CD4-positive, alpha-beta T cell treated with Interleukin-2 at 100 ng/mL for 4 hours (primary cell): ENCODE data around the gene NSG2.
"Not testable (repeated sequence)": the region's sequence is repeated elsewhere in the genome, so short reads cannot be mapped to it uniquely, and the experiment has no call there.

ENCODE experiments used
- DNase-seq: peaks from one replicate; pipeline ENCODE4 v3.0.0-alpha.2; 2020; ENCODE audit warnings: low spot score

NSG2 gene

DNA sequence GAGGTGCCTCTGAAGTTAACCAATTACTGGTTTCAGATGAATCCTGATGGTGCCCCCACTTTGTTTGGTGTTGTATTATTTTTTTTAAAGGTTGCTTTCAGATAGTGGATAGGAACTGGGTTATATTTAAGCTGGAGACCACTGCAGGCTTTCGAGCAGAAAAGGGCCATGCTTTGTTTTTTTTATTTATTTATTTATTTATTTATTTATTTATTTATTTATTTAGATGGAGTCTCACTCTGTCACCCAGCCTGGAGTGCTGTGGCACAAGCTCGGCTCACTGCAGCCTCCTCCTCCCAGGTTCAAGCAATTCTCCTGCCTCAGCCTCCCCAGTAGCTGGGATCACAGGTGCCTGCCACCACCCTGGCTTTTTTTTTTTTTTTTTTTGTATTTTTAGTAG, 57.1 kb downstream of the NSG2 start:
- not testable (repeated sequence) for DNase-seq

DNA sequence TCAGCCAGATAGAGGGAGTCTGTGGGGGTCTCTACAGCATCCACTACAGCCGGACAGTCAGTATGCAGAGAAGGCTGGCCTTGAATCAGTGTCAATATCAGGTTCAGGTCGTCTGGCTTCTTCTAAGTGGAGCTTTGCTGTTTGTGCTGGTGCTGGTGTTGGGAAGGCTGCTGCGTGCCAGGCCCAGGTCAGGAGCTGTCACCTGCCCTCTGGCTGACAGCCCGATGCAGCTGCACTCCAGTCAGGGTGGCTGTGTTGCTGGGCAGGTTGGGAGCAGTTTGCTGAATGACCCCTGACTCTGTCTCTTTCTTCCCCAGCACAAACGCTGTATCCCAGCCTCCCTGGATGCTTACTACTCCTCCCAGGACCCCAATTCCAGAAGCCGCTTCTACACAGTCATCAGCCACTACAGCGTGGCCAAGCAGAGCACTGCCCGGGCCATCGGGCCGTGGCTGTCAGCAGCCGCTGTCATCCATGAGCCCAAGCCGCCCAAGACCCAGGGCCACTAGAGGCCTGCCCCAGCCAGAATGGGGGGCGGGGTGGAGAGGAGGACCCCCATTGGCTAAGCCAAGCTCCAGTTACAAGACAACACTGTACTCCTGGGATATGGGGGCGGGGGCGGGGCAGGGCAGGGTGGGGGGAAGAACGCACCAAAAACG, 61.6 kb downstream of the NSG2 start:
- no peak for DNase-seq

DNA sequence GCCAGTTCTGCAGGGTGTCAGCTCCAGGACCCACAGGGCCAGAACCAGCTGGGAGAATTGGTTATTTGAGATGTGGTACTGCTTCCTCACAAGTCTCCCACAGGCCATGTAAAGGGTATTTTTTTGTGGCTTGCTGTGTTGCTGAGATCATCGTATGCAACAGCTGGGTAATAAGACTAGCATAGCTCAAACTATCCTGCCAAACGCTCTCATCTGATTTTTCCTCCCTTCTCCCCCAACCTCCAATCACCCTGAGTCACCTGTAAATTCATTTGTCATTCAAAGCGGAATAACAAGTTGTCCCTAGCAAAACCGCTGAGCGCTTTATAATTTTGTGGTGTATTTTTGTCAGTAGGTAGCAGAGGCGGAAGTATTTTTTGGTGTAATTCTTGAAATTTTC, 63.2 kb downstream of the NSG2 start:
- DNase-seq: no peak

DNA sequence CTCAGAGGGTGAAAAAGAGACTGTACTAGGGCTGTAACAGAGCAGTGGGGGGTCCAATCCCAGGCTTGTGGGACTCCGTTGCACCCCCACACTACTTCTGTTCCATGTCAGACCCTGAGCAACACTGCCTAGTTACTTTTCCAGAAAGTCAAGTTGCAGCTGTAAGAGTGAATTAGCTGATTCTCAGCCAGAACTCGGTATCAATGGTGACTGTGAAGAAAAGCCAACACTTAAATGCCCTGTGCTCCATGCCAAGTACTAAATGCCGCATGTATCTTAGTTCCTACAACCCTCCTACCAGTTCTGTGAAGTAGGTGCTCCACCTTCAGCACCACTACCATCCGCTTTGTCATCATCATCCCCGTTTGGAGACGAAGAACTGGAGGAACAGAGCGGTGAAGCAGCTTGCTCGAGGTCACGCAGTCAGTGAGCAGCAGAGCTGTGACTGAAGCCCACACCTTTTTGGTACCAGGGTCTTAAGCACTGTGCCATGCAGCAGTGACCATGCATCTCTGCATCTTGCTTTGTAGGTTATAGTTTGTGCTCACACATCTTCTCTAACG, 64.3 kb downstream of the NSG2 start:
- DNase-seq: no peak

DNA sequence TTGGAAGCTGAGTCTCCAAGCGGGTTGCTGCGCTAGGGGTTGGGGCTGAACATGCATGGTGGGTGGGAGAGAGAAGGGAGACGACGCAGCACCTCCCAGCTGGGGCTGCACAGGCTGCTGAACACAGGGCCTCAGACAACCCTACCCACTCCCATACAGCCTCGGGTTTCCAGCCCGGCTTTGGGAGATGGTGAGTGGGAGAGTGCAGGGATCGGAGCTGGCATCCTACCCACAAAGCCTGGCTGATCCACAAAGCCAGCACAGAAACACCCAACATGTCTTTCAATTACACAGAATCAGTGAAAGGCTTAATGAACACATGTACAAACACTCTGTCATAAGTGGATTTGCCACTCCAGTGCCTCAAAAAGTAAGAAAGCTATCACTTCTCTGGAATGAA, 64.8 kb downstream of the NSG2 start:
- no peak for DNase-seq

- DNase-seq: no peak
Observed at GRCh38 chr5:174111287-174111973, 65.9 kb downstream of the NSG2 start.

DNA sequence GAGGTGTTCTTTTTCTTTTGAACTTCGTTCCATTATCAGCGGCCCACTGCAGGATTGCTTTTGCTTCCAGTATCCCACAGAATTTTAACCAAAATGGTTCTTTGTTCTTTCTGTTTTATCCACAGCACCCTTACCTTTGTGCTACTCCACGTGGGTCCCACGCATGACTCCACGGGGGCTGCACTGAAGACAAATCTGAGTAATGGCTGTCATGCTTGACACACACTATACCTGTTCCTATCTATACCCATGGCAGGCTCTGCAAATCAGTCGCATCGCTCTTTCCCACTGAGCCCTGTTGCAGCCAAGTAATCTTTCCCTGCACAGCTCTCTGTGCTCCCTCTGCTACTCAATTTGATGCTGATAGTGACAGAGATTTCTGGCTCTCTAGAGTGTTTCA, 69.7 kb downstream of the NSG2 start:
- no peak for DNase-seq

- no peak for DNase-seq
Observed at GRCh38 chr5:174118823-174119467, 73.4 kb downstream of the NSG2 start.

DNA sequence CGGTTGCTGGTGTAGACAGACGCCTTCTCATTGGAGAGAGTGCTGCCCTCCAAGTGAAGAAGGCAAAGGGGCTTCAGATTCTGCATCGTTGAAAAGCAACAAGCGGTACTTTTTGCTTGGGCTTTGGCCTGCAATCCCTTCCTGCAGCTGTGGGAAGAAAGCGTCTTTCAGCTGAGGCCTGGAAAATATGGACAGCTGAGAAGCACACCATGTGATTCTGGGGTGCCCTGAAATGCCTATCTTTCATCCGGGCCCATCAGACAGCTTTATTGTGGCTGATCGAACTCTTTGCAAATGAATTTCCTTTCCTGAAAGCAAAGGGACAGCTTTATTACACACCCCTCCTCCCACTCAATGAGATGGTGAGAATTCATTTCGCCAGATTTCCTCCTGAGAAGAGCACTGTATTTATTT, 74.0 kb downstream of the NSG2 start:
- DNase-seq: no peak

DNA sequence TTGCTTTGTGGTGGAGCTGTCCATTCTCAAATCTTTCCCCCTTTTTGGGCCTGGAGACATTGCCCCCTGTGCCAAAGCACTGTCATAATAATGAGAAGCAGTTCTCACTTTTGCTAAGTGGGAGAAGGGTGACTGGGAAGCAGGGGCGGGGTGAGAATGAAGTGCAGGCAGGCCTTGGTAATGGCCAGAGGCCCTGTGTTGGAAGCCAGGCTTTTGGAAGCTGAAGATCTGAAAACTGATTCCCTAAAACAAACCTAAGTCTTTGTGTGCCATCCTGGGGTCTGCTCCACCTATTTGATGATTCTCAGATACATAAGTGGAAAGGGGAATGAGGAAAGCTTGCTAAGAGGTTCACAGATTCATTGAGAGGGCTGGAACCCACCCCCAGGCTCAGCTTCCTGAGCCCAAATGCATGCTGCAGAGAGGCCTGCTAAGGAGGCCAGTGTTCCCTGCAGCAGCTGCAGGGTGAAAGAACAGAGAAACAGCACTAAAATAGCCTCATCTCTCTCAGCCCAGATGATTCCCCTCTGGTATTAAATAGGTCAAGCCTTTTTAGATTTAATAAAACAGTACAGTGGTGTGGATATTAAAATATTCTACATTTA, 75.0 kb downstream of the NSG2 start:
- no peak for DNase-seq

DNA sequence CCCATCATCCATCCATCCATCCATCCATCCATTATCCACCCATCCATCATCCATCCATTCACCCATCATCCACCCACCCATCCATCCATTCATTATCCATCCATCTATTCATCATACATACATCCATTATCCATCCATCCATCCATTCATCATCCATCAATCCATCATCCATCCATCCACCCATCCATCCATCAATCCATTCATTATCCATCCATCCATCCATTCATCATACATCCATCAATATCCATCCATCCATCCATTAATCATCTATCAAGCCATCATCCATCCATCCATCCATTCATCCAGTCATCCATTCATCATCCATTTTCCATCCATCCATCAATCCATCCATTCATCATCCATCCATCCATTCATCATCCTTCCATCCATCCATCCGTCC, 89.0 kb downstream of the NSG2 start:
- no peak for DNase-seq

DNA sequence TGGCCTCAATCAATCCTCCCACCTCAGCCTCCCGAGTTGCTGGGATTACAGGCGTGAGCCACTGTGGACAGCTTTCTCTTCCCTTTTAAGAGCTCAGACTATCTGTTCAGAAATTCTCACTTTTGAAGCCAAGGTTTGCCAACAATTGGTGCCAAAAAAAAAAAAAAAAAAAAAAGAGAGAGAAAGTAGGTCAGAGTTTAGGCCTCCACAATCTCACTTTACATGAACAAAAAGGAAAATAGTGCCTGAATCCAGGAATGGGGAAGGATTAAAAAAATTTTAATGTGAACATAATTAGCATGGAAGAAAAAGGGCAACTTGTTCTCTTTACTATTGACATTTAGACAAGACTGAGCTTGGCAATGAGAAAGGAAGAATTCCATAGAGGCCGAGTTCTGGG, 94.1 kb downstream of the NSG2 start:
- DNase-seq: no peak

GRCh38 chr5:174140452-174141020, 95.0 kb downstream of the NSG2 start:
- DNase-seq: no peak

GRCh38 chr5:174141398-174141797, 95.9 kb downstream of the NSG2 start:
- DNase-seq: no peak

GRCh38 chr5:174145091-174145490, 99.6 kb downstream of the NSG2 start:
- DNase-seq: no peak

- no peak for DNase-seq
Observed at GRCh38 chr5:174145821-174146220, 100.3 kb downstream of the NSG2 start.

DNA sequence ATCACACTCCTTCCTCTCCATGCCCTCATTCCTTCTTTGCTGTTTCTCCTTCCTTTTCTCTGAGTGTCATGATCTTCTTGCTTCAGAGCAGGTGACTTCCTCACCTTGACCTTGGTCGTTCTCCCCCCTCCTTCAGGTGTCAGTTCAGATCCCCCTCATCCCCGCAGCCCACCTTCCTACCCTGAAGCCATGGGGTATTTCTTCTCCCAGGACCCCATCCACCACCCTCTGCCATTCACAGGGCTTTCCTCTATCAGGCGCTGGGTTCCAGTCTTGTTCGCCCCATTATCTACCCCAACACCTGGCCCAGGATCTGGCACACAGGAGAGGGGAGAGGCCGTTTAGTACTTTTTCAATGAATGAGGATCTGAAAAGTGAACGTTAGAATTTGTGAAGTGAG, 101.0 kb downstream of the NSG2 start:
- DNase-seq: no peak

- DNase-seq: not testable (repeated sequence)
Observed at GRCh38 chr5:174147012-174147411, 101.5 kb downstream of the NSG2 start.

DNA sequence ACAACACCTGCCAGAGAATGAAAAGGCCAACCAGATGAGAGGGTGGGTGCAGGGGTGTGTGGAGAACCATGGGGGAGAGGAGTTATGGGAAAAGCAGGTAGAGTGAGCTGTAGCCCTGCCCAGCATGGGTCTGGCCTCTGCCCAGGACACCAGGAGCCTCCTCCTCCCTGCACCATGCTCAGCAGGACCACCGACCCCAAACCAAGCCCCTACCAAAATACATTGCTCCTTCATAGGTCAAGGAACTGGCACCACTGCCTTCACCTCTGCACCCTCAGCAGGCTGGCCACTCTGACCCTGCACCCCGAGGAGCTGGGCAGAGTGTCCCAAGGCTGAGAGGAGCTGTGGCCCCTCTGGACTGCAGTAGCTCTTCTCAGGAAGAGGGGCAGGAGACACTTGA, 102.0 kb downstream of the NSG2 start:
- no peak for DNase-seq

GRCh38 chr5:174148721-174149120, 103.2 kb downstream of the NSG2 start:
- no peak for DNase-seq

DNA sequence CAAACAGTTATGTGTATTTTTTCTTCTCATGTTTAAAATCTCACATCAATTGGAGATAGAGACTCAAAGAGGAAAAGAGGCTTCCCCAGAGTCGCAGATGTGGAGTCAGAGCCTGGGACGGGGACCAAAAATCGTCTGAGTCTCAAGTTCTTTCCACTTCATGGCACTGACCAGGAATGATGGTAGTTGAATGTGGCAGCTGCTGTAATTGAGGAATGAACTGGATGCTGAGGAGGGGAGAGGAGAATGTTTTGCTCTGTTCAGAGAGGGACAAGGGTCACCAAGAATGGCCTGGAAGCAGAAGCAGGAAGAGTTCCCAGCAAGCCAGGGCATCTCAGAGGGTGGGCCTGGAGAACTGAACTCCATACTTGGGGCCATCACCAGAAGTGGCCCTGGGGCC, 103.9 kb downstream of the NSG2 start:
- DNase-seq: no peak

GRCh38 chr5:174149989-174150388, 104.5 kb downstream of the NSG2 start:
- no peak for DNase-seq
